Osteocyte (in vitro differentiated cells): ENCODE data around the gene GHRHR. TPM values are rescaled to one million over a fixed set of nuclear protein-coding genes. Genes with fewer than 3 reads are reported as not detected.

ENCODE experiments used
- DNase-seq: peaks from one replicate; pipeline ENCODE4 v3.0.0; 2021; ENCODE audit warnings: mixed read lengths; ENCODE audit not compliant: unreplicated experiment; ENCODE audit errors: extremely low spot score
- H3K27ac Mint-ChIP-seq: one replicate; pipeline ENCODE4 v1.8.0; 2021; ENCODE audit warnings: mild to moderate bottlenecking, mixed read lengths; ENCODE audit not compliant: unreplicated experiment
- H3K27me3 Mint-ChIP-seq: one replicate; pipeline ENCODE4 v1.8.0; 2021; ENCODE audit warnings: mixed read lengths; ENCODE audit not compliant: unreplicated experiment
- H3K36me3 Mint-ChIP-seq: one replicate; pipeline ENCODE4 v1.8.0; 2021; ENCODE audit warnings: mixed read lengths; ENCODE audit not compliant: unreplicated experiment
- H3K4me1 Mint-ChIP-seq: one replicate; pipeline ENCODE4 v1.8.0; 2021; ENCODE audit warnings: mixed read lengths; ENCODE audit not compliant: unreplicated experiment
- H3K4me3 Mint-ChIP-seq: one replicate; pipeline ENCODE4 v1.8.0; 2021; ENCODE audit warnings: mild to moderate bottlenecking, moderate library complexity, mixed read lengths; ENCODE audit not compliant: unreplicated experiment
- H3K9me3 Mint-ChIP-seq: one replicate; pipeline ENCODE4 v1.8.0; 2021; ENCODE audit warnings: mixed read lengths; ENCODE audit not compliant: unreplicated experiment
- CTCF ChIP-seq: fragments of 200-600 bp; sonication (generic); IDR thresholded peaks from 2 replicates; pipeline ENCODE4 v1.5.0; 2021; ENCODE audit warnings: antibody characterized with exemption, mild to moderate bottlenecking, moderate library complexity
- total RNA-seq: library from RNA; stranded (reverse); gene quantifications from 2 replicates; pipeline ENCODE4 v1.2.1, GENCODE V29; 2021

GHRHR gene
- total RNA-seq, 1 donor from 2014 or later, result not detected

GRCh38 chr7:31014826-31015225 lies 51.1 kb downstream of the GHRHR start:
- Mint-ChIP-seq H3K27ac (no peak overlapping the region), H3K36me3 (no peaks in the 10 kb centered on the region), H3K27me3 (peaks cover 31% of the 10 kb centered on the region), H3K9me3 (peaks cover 8% of the 10 kb centered on the region), H3K4me1 (no peaks in the 10 kb centered on the region), H3K4me3 (no peak overlapping the region)
- no peak for DNase-seq
- TF ChIP-seq CTCF, result no peak

- H3K4me3 Mint-ChIP-seq, result no peak overlapping the region
- peaks cover 29% of the 10 kb centered on the region for H3K27me3 Mint-ChIP-seq
- TF ChIP-seq CTCF, result no peak
These were observed 53.4 kb downstream of the GHRHR start for GRCh38 chr7:31017032-31017675.

GRCh38 chr7:31017721-31018120 lies 54.0 kb downstream of the GHRHR start:
- peaks cover 28% of the 10 kb centered on the region for H3K27me3 Mint-ChIP-seq
- TF ChIP-seq CTCF, result no peak
- no peaks in the 10 kb centered on the region for H3K4me1 Mint-ChIP-seq
- H3K36me3 Mint-ChIP-seq, result no peaks in the 10 kb centered on the region
- H3K27ac Mint-ChIP-seq, result no peak overlapping the region
- no peak overlapping the region for H3K4me3 Mint-ChIP-seq
- no peak for DNase-seq
- no peaks in the 10 kb centered on the region for H3K9me3 Mint-ChIP-seq

More at GRCh38 chr7:31017032-31017675, 53.4 kb downstream of the GHRHR start:
- H3K4me1 Mint-ChIP-seq, result no peaks in the 10 kb centered on the region
- H3K27ac Mint-ChIP-seq, result no peak overlapping the region
- no peaks in the 10 kb centered on the region for H3K36me3 Mint-ChIP-seq
- no peaks in the 10 kb centered on the region for H3K9me3 Mint-ChIP-seq
- no peak for DNase-seq

GRCh38 chr7:31019509-31019908 lies 55.8 kb downstream of the GHRHR start:
- no peak overlapping the region for H3K4me3 Mint-ChIP-seq
- no peaks in the 10 kb centered on the region for H3K4me1 Mint-ChIP-seq
- no peak overlapping the region for H3K27ac Mint-ChIP-seq
- no peak for DNase-seq
- no peak for TF ChIP-seq CTCF
- no peaks in the 10 kb centered on the region for H3K9me3 Mint-ChIP-seq
- peaks cover 13% of the 10 kb centered on the region for H3K27me3 Mint-ChIP-seq
- no peaks in the 10 kb centered on the region for H3K36me3 Mint-ChIP-seq

- Mint-ChIP-seq H3K27me3 (peaks cover 15% of the 10 kb centered on the region), H3K9me3 (no peaks in the 10 kb centered on the region), H3K4me1 (no peaks in the 10 kb centered on the region), H3K36me3 (no peaks in the 10 kb centered on the region), H3K4me3 (no peak overlapping the region), H3K27ac (no peak overlapping the region)
- no peak for DNase-seq
- no peak for TF ChIP-seq CTCF
These were observed 56.4 kb downstream of the GHRHR start for GRCh38 chr7:31020161-31020560.
